Activated CD8-positive, alpha-beta T cell treated with anti-CD3 and anti-CD28 coated beads, Interleukin-2, amount 10 ng/mL, durations not matched to agents 7 days and 5 days (primary cell): ENCODE measurements around the gene STX18. TPM values are rescaled to one million over a fixed set of nuclear protein-coding genes. Genes with fewer than 3 reads are reported as not detected.

ENCODE experiments used
- ATAC-seq: fragments of 150-1000 bp; cut with Tn5 transposase; one replicate; pipeline ENCODE4 v1.10.0; 2021; ENCODE audit warnings: moderate library complexity
- CTCF ChIA-PET: fragments of 350-600 bp; sonication (Branson Sonifier 250); formaldehyde crosslinking; loops from one replicate; lab custom pipeline; 2021; ENCODE audit warnings: antibody characterized with exemption; lab: Charles Lee
- POLR2A ChIA-PET: fragments of 350-600 bp; sonication (Branson Sonifier 250); formaldehyde crosslinking; loops from one replicate; lab custom pipeline; 2021; ENCODE audit warnings: antibody characterized with exemption; lab: Charles Lee
- DNase-seq: peaks from one replicate; pipeline ENCODE4 v3.0.0-alpha.2; 2020
- H3K27ac Mint-ChIP-seq: one replicate; pipeline ENCODE4 v1.8.0; 2021; ENCODE audit warnings: mild to moderate bottlenecking, mixed read lengths
- H3K27me3 Mint-ChIP-seq: one replicate; pipeline ENCODE4 v1.8.0; 2021; ENCODE audit warnings: low read depth, mixed read lengths
- H3K36me3 Mint-ChIP-seq: one replicate; pipeline ENCODE4 v1.8.0; 2021; ENCODE audit warnings: low read depth, mixed read lengths
- H3K4me1 Mint-ChIP-seq: one replicate; pipeline ENCODE4 v1.8.0; 2021; ENCODE audit warnings: low read depth, mixed read lengths
- H3K4me3 Mint-ChIP-seq: one replicate; pipeline ENCODE4 v1.8.0; 2021; ENCODE audit warnings: mild to moderate bottlenecking, mixed read lengths
- H3K9me3 Mint-ChIP-seq: one replicate; pipeline ENCODE4 v1.8.0; 2022; ENCODE audit warnings: mixed read lengths; ENCODE audit not compliant: insufficient read depth
- total RNA-seq, 2 experiments: library from RNA; stranded (reverse); gene quantifications; one replicate each; pipeline ENCODE4 v1.2.3, GENCODE V29; 2021

Gene STX18
- 10 to 100 TPM; 21.2 to 24.9 TPM for total RNA-seq

- ChIA-PET POLR2A (interaction anchor here (0.6 to 1.8 kb wide), 15 partner anchors 9 to 343 kb away, joined by 3 to 13 read pairs (median 3); partner anchors contain the start of gene TMEM128), CTCF (interaction anchor here (0.6 to 3.9 kb wide), 6 partner anchors 12 to 286 kb away, joined by 3 to 19 read pairs (median 3); no protein-coding TSS in a partner anchor)
- peak; percentile 90 for DNase-seq
- Mint-ChIP-seq H3K27ac (peak within 1 kb of the TSS; percentile 93), H3K4me1 (peaks cover 41% of the 10 kb centered on the region), H3K27me3 (no peaks in the 10 kb centered on the region), H3K4me3 (peak within 1 kb of the TSS; percentile 87), H3K36me3 (peaks cover 7% of the 10 kb centered on the region), H3K9me3 (no peaks in the 10 kb centered on the region)
- peak; percentile 98 for ATAC-seq
Measured at GRCh38 chr4:4541661-4542570, at the start of gene STX18. Gene STX18, minus strand, starts transcription at chr4:4542048. Its CDS starts 84 bp downstream, at chr4:4541964.

GRCh38 chr4:4591071-4591470 is 49.2 kb upstream of the STX18 start:
- Mint-ChIP-seq H3K4me1 (no peaks in the 10 kb centered on the region), H3K9me3 (peaks cover 12% of the 10 kb centered on the region), H3K27ac (no peak overlapping the region), H3K27me3 (no peaks in the 10 kb centered on the region), H3K4me3 (no peak overlapping the region), H3K36me3 (peaks cover 13% of the 10 kb centered on the region)
- DNase-seq (no peak), ATAC-seq (no peak)
- ChIA-PET POLR2A (no interaction called here), CTCF (interaction anchor here (0.7 kb wide), 1 partner anchor 10 kb away, joined by 3 read pairs; no protein-coding TSS in a partner anchor)

DNA sequence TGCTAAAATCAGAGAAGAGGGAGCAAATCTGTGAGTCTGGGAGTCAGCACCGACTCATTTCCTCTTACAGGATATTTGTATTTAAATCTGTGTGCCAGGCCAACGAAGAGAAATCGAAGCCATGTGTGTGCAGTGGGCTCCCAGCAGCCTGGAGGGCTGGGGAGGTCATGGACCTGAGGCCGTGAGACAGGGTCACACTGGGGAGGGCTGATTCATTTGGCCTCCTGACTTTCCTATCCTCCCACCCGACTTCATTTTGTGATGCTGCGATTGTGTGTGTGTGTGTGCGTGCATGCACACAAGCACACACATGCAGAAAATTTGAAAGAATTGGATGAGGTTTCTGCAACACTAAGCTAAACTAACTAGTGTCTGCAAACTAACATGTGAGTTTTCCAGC is 48.7 kb upstream of the STX18 start:
- no peaks in the 10 kb centered on the region for H3K27me3 Mint-ChIP-seq
- CTCF ChIA-PET, result interaction anchor here (0.7 kb wide), 1 partner anchor 10 kb away, joined by 3 read pairs; no protein-coding TSS in a partner anchor

GRCh38 chr4:4585012-4585670 is 43.3 kb upstream of the STX18 start:
- CTCF ChIA-PET, result no interaction called here
- no peak for DNase-seq
- POLR2A ChIA-PET, result no interaction called here

More for the DNA sequence above, 48.7 kb upstream of the STX18 start:
- no peak for DNase-seq
- H3K36me3 Mint-ChIP-seq, result peaks cover 14% of the 10 kb centered on the region
- H3K4me1 Mint-ChIP-seq, result no peaks in the 10 kb centered on the region
- peaks cover 9% of the 10 kb centered on the region for H3K9me3 Mint-ChIP-seq
- H3K4me3 Mint-ChIP-seq, result no peak overlapping the region
- H3K27ac Mint-ChIP-seq, result no peak overlapping the region
- POLR2A ChIA-PET, result no interaction called here
- no peak for ATAC-seq

GRCh38 chr4:4583606-4584005 is 41.8 kb upstream of the STX18 start:
- no peaks in the 10 kb centered on the region for H3K4me1 Mint-ChIP-seq
- CTCF ChIA-PET, result no interaction called here
- POLR2A ChIA-PET, result no interaction called here

More at GRCh38 chr4:4585012-4585670, 43.3 kb upstream of the STX18 start:
- H3K36me3 Mint-ChIP-seq, result peaks cover 6% of the 10 kb centered on the region
- no peaks in the 10 kb centered on the region for H3K4me1 Mint-ChIP-seq
- no peak overlapping the region for H3K4me3 Mint-ChIP-seq
- ATAC-seq, result no peak
- no peaks in the 10 kb centered on the region for H3K9me3 Mint-ChIP-seq
- no peak overlapping the region for H3K27ac Mint-ChIP-seq
- H3K27me3 Mint-ChIP-seq, result no peaks in the 10 kb centered on the region

GRCh38 chr4:4582653-4583052 is 40.8 kb upstream of the STX18 start:
- no peak overlapping the region for H3K4me3 Mint-ChIP-seq

More at GRCh38 chr4:4583606-4584005, 41.8 kb upstream of the STX18 start:
- DNase-seq, result no peak
- Mint-ChIP-seq H3K27me3 (no peaks in the 10 kb centered on the region), H3K27ac (no peak overlapping the region), H3K4me3 (no peak overlapping the region), H3K36me3 (peaks cover 6% of the 10 kb centered on the region), H3K9me3 (no peaks in the 10 kb centered on the region)
- no peak for ATAC-seq

GRCh38 chr4:4580494-4580893 is 38.6 kb upstream of the STX18 start:
- Mint-ChIP-seq H3K4me3 (no peak overlapping the region), H3K36me3 (no peaks in the 10 kb centered on the region), H3K27ac (no peak overlapping the region), H3K4me1 (no peaks in the 10 kb centered on the region), H3K27me3 (peaks cover 3% of the 10 kb centered on the region), H3K9me3 (no peaks in the 10 kb centered on the region)
- DNase-seq (no peak), ATAC-seq (no peak)
- ChIA-PET CTCF (no interaction called here), POLR2A (no interaction called here)

More at GRCh38 chr4:4582653-4583052, 40.8 kb upstream of the STX18 start:
- Mint-ChIP-seq H3K9me3 (no peaks in the 10 kb centered on the region), H3K27me3 (no peaks in the 10 kb centered on the region), H3K4me1 (no peaks in the 10 kb centered on the region), H3K36me3 (peaks cover 6% of the 10 kb centered on the region), H3K27ac (no peak overlapping the region)
- POLR2A ChIA-PET, result no interaction called here
- DNase-seq (no peak), ATAC-seq (no peak)
- CTCF ChIA-PET, result no interaction called here

GRCh38 chr4:4578981-4579380 is 37.1 kb upstream of the STX18 start:
- ATAC-seq (no peak), DNase-seq (no peak)
- Mint-ChIP-seq H3K27me3 (peaks cover 3% of the 10 kb centered on the region), H3K4me3 (no peak overlapping the region), H3K9me3 (no peaks in the 10 kb centered on the region), H3K36me3 (no peaks in the 10 kb centered on the region), H3K4me1 (peaks cover 4% of the 10 kb centered on the region), H3K27ac (no peak overlapping the region)
- CTCF ChIA-PET, result no interaction called here
- POLR2A ChIA-PET, result no interaction called here

DNA sequence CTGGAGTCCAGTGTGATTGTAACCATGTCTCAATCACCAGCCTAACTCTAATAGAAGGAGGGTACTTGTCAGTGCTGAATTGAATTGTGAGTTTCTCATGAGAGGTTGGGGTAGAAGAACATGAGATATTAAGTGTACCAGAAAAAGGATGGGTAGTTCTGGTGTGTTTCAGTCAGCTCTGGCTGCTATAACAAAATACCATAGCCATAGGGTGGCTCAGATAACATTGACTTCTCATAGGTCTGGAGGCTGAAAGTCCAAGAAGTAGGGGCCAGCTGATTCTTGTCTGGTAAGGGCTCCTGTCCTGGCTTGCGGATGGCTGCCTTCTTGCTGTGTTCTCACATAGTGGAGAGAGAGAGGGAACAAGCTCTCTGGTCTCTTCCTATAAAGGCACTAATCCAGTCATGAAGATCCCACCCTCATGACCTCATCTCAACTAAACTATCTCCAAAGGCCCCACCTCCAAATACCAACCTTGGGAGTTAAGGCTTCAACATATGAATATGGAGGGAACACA is 35.6 kb upstream of the STX18 start:
- Mint-ChIP-seq H3K4me3 (no peak overlapping the region), H3K4me1 (peaks cover 4% of the 10 kb centered on the region), H3K9me3 (no peaks in the 10 kb centered on the region), H3K27ac (no peak overlapping the region), H3K36me3 (no peaks in the 10 kb centered on the region), H3K27me3 (peaks cover 3% of the 10 kb centered on the region)
- ChIA-PET POLR2A (interaction anchor here (0.8 kb wide), 1 partner anchor 35 kb away, joined by 5 read pairs; the partner anchor contains the start of gene STX18), CTCF (no interaction called here)
- DNase-seq (no peak), ATAC-seq (no peak)

DNA sequence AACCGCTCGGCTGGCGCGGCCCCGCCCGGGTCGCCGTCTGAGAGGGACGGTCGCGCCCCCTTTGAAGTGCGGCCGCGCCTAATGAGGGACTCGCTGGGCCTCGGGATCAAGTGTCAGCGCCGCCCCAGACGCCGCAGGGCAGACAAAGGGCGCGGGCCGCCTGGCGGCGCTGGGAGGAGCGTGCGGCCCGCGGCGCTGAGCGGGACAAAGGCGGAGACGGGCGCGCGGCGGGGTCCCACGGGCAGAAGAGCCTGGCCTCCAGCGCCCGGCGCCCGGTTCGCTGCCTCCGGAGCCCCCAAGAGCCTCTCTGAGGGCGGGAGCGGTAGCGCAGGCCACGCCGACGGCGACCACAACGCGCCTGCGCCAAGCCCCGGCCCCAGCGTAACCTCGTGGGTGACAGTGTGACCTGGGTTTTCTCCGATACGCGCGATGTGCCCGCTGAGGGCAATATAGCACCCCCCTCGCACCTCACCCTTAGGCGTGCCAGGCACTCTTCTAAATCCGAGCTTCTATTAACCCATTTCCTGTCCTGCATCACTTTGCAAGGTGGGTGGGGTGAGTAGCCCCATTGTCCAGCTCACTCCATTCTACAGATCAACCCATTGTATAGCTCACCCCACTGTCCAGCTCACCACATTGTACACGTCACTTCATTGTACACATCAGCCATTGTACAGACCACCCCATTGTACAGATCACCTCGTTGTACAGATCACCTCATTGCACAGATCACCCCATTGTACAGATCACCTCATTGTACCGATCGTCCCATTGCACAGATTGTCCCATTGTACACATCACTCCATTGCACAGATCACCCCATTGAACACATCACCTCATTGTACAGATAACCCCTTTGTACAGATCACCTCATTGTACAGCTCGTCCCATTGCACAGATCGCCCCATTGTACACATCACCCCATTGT is 33.7 kb upstream of the STX18 start:
- ATAC-seq (peak; percentile 90), DNase-seq (peak; percentile 47)
- Mint-ChIP-seq H3K36me3 (no peaks in the 10 kb centered on the region), H3K27me3 (peaks cover 3% of the 10 kb centered on the region), H3K4me3 (peak overlapping the region; percentile 63), H3K27ac (no peak overlapping the region), H3K4me1 (peaks cover 4% of the 10 kb centered on the region), H3K9me3 (no peaks in the 10 kb centered on the region)
- ChIA-PET CTCF (interaction anchor here (1.4 kb wide), 1 partner anchor 33 kb away, joined by 3 read pairs; no protein-coding TSS in a partner anchor), POLR2A (interaction anchor here (1.6 kb wide), 1 partner anchor 34 kb away, joined by 5 read pairs; the partner anchor contains the start of gene STX18)
